Inflammatory macrophage treated with lipopolysaccharide for 4 hours (primary cell): ENCODE measurements around the gene ARHGAP23.

Experiments
- DNase-seq: peaks from one replicate; pipeline ENCODE4 v3.0.0-alpha.2; 2020

The ARHGAP23 gene

DNA sequence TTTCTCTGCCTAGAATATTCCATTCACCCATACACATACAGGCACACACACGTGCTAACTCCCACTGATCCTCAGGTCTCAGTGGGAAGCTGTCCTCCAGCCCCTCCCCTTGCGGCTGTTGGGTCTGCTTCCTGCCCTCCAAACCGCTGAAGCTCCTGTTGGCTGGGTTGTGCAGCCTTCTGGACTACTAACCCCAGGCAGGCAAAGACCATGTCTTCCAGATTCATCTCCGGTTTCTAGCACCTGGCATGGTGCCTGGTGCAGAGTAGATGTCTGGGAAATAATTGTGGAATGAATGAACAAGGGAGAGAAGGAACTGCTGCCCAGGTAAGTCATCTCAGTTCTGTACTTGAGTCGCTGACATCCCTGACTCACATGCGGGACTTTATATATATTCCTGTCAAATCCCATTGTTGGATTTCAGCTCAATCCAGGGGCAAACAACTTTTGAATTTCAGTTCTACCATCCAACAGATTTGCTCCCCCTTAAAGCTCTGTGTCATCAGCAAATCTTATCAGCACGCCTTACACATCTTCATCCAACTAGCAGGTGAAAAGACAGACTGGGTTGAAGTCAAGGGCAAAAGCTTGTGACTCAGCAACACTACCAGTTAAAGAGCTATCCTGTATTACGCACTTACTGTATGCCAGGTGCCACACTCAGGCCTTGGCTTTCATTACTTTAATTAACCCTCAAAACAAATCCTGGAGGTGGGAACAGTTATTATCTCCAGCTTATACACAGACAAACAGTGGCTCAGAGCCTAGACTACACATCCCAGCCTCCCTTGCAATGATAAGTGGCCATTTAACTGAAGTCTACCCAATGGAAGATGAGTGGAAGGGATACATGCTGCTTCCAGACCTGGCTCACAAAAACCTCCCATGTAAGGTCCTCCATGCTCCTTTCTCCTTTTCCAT is 126.4 kb downstream of the ARHGAP23 start:
- DNase-seq = no peak

- DNase-seq = peak; percentile 58
Observed at GRCh38 chr17:38556239-38556638, 128.0 kb downstream of the ARHGAP23 start.

- DNase-seq = no peak
Observed at GRCh38 chr17:38557396-38557795, 129.1 kb downstream of the ARHGAP23 start.

- peak; percentile 91 for DNase-seq
Observed at GRCh38 chr17:38557836-38558727, 129.8 kb downstream of the ARHGAP23 start.

DNA sequence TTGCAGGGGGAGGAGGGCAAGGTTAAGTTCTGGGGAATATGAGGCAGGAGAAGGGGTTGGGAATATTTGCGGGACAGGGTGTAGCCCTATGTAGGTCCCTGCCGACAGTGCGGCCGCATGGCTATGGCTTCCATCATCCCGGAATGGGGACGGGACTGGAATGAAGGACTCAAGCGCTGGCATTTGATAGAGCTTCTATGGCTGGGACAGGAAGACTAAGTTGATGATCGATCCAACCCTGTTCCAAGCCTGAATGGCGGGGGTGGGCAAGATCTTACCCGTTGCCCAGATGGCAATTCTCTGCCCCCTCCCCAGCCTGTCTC is 130.4 kb downstream of the ARHGAP23 start:
- no peak for DNase-seq

DNA sequence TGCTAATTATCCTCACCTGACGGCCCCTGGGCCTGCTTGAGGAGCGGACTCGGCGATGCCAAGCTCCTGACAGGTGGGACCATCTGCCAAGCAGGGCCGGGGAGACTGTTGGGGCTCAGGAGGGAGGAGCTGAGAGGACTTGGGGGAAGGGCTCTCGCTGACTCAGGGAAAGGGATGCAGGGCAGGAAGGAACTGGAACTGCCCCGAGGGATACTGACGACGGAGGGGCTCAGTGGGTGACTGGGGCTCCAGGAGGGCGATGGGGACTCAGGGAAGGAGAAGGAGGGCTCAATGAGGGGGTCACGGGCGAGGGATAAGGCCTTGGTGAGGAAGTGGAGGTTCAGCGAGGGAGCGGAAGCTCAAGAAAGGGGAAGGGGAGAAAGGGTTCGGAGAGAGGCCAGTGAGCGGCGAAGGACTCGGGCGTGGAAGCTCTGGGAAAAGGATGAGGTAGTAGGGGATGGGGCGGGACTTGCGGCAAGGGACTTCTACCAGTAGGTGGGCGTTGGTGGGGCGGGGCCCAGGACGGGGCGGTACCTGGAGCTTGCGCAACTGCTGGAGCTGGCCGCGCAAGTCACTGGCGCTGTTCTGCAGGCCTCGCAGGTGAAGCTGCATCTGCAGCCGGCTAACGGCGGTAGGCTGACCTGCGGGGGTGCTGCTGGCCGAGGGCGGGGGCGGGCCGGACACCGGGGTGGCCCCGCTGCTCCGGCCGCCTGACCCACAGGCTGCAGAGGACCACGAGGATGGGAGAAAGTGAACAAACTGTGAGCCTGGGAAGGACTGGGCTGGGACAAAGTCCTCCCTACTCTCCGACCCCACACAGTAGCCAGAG is 131.0 kb downstream of the ARHGAP23 start:
- peak; percentile 85 for DNase-seq

DNA sequence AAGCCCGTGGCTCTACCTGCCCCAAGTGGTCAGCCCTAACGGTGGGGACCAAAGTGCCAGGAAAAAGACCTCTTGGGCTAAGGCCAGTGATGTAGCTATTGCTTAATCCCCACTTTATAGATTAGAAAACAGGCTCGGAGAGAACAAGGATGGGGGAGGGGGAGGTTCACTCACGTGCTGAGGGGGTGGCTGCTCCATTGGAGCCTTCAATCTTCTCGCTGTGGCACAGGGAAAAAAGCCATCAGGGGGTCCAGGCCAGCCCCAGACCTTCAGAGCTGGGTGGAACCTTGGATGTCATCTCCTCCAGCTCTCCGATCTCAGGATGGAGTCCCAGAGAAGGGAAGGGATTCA is 131.6 kb downstream of the ARHGAP23 start:
- no peak for DNase-seq

DNA sequence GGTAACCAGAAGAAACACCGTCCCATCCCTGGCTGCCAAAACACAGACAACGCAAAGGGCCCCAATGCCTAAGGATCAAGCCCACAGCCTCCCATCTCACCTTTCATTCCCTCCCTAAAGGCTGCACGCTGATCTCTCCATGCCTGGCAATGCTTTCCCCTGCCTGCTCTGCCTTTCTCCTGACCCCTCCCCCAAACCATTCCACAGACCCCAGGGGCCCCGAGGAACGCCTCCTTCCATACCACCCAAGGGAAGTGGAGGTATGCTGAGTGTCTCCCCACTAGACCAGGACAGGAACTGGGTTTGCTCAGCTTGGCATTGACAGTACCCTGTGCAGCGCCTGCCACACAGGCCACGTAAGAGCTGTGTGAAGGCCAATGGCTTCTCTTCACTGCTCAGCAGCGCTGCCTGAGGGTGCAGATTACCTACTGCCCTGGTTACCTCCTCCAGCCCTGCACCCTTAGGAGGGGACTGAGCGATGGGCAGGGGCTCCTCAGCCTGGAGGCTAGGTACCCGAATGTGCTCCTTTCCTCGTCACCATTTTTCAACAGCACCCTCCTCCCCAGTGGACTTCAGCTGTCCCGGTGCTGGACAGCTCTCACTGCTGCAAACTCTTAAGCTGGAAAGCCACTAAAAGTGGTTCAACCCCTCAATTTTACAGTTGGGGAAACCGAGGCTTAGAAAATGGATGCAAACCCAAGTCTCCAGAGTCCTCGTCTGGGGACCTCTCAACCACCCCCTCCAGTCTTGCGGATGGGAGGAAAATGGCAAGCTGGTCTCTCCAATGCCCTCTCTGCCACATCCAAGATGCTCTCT is 132.4 kb downstream of the ARHGAP23 start:
- no peak for DNase-seq

GRCh38 chr17:38561416-38562214 is 133.4 kb downstream of the ARHGAP23 start:
- no peak for DNase-seq
